Skeletal muscle satellite cell (primary cell): ENCODE data around the gene CCDC197.

Experiments
- H3K27me3 ChIP-seq: 2 replicates; pipeline ENCODE4 v1.7.0; 2013; ENCODE audit warnings: low read length; ENCODE audit not compliant: control insufficient read depth, insufficient read depth
- H3K36me3 ChIP-seq: 2 replicates; pipeline ENCODE4 v1.7.0; 2013; ENCODE audit warnings: mild to moderate bottlenecking, control low read depth, low read length; ENCODE audit not compliant: insufficient read depth
- H3K4me1 ChIP-seq: 2 replicates; pipeline ENCODE4 v1.7.0; 2013; ENCODE audit warnings: low read length; ENCODE audit not compliant: control insufficient read depth, insufficient read depth
- H3K4me2 ChIP-seq: 2 replicates; pipeline ENCODE4 v1.7.0; 2013; ENCODE audit warnings: mild to moderate bottlenecking, low read length
- H3K4me3 ChIP-seq: 2 replicates; pipeline ENCODE4 v1.7.0; 2013; ENCODE audit warnings: low read length
- H3K9ac ChIP-seq: 2 replicates; pipeline ENCODE4 v1.7.0; 2013; ENCODE audit warnings: mild to moderate bottlenecking, low read depth, low read length, moderate library complexity
- H3K9me3 ChIP-seq: replicated peaks from 2 replicates; pipeline ENCODE4 v1.7.0; 2013; ENCODE audit warnings: mild to moderate bottlenecking, control low read depth, low read length

The CCDC197 gene

GRCh38 chr14:94034886-94035285 is 37.8 kb downstream of the CCDC197 start:
- Histone ChIP-seq H3K4me2 (no peak overlapping the region), H3K4me3 (no peak overlapping the region), H3K27me3 (no peaks in the 10 kb centered on the region), H3K36me3 (no peaks in the 10 kb centered on the region), H3K4me1 (no peaks in the 10 kb centered on the region), H3K9ac (no peak overlapping the region), H3K9me3 (no peaks in the 10 kb centered on the region)

GRCh38 chr14:94036313-94037167 is 39.4 kb downstream of the CCDC197 start:
- no peak overlapping the region for H3K4me2 ChIP-seq
- no peaks in the 10 kb centered on the region for H3K9me3 ChIP-seq
- H3K27me3 ChIP-seq = no peaks in the 10 kb centered on the region

GRCh38 chr14:94037954-94038353 is 40.9 kb downstream of the CCDC197 start:
- H3K4me3 ChIP-seq = no peak overlapping the region
- H3K9ac ChIP-seq = no peak overlapping the region
- no peak overlapping the region for H3K4me2 ChIP-seq
- no peaks in the 10 kb centered on the region for H3K36me3 ChIP-seq
- H3K4me1 ChIP-seq = peaks cover 14% of the 10 kb centered on the region
- no peaks in the 10 kb centered on the region for H3K27me3 ChIP-seq
- H3K9me3 ChIP-seq = no peaks in the 10 kb centered on the region

More at GRCh38 chr14:94036313-94037167, 39.4 kb downstream of the CCDC197 start:
- peaks cover 1% of the 10 kb centered on the region for H3K4me1 ChIP-seq
- H3K9ac ChIP-seq = no peak overlapping the region
- no peaks in the 10 kb centered on the region for H3K36me3 ChIP-seq
- H3K4me3 ChIP-seq = no peak overlapping the region

GRCh38 chr14:94038510-94038909 is 41.4 kb downstream of the CCDC197 start:
- no peaks in the 10 kb centered on the region for H3K36me3 ChIP-seq
- peaks cover 14% of the 10 kb centered on the region for H3K4me1 ChIP-seq
- H3K9ac ChIP-seq = no peak overlapping the region
- H3K27me3 ChIP-seq = no peaks in the 10 kb centered on the region
- no peaks in the 10 kb centered on the region for H3K9me3 ChIP-seq
- no peak overlapping the region for H3K4me3 ChIP-seq
- H3K4me2 ChIP-seq = no peak overlapping the region

GRCh38 chr14:94038921-94039629 is 42.0 kb downstream of the CCDC197 start:
- H3K9ac ChIP-seq = no peak overlapping the region

GRCh38 chr14:94040247-94040646 is 43.1 kb downstream of the CCDC197 start:
- Histone ChIP-seq H3K36me3 (peaks cover 9% of the 10 kb centered on the region), H3K9me3 (no peaks in the 10 kb centered on the region), H3K27me3 (no peaks in the 10 kb centered on the region), H3K4me2 (no peak overlapping the region), H3K9ac (no peak overlapping the region), H3K4me3 (no peak overlapping the region), H3K4me1 (peaks cover 14% of the 10 kb centered on the region)

More at GRCh38 chr14:94038921-94039629, 42.0 kb downstream of the CCDC197 start:
- Histone ChIP-seq H3K4me1 (peaks cover 14% of the 10 kb centered on the region), H3K36me3 (no peaks in the 10 kb centered on the region), H3K4me3 (no peak overlapping the region), H3K4me2 (no peak overlapping the region), H3K27me3 (no peaks in the 10 kb centered on the region), H3K9me3 (no peaks in the 10 kb centered on the region)

- H3K9ac ChIP-seq = no peak overlapping the region
- H3K9me3 ChIP-seq = no peaks in the 10 kb centered on the region
- H3K27me3 ChIP-seq = no peaks in the 10 kb centered on the region
- peaks cover 15% of the 10 kb centered on the region for H3K36me3 ChIP-seq
- peaks cover 14% of the 10 kb centered on the region for H3K4me1 ChIP-seq
- H3K4me2 ChIP-seq = no peak overlapping the region
- no peak overlapping the region for H3K4me3 ChIP-seq
Observed at GRCh38 chr14:94040796-94041195, 43.7 kb downstream of the CCDC197 start.

- Histone ChIP-seq H3K27me3 (no peaks in the 10 kb centered on the region), H3K36me3 (peaks cover 24% of the 10 kb centered on the region), H3K4me1 (peaks cover 14% of the 10 kb centered on the region), H3K4me2 (peak overlapping the region; percentile 21), H3K9ac (no peak overlapping the region), H3K9me3 (no peaks in the 10 kb centered on the region), H3K4me3 (no peak overlapping the region)
Observed at GRCh38 chr14:94041551-94042346, 44.6 kb downstream of the CCDC197 start.

GRCh38 chr14:94042433-94043091 is 45.5 kb downstream of the CCDC197 start:
- peak overlapping the region; percentile 21 for H3K4me2 ChIP-seq
- H3K4me1 ChIP-seq = peaks cover 14% of the 10 kb centered on the region
- no peak overlapping the region for H3K4me3 ChIP-seq
- H3K27me3 ChIP-seq = no peaks in the 10 kb centered on the region
- H3K9me3 ChIP-seq = no peaks in the 10 kb centered on the region
- H3K36me3 ChIP-seq = peaks cover 32% of the 10 kb centered on the region
- no peak overlapping the region for H3K9ac ChIP-seq

GRCh38 chr14:94043111-94043755 is 46.1 kb downstream of the CCDC197 start:
- no peaks in the 10 kb centered on the region for H3K27me3 ChIP-seq
- H3K9me3 ChIP-seq = no peaks in the 10 kb centered on the region
- H3K4me2 ChIP-seq = no peak overlapping the region
- no peak overlapping the region for H3K9ac ChIP-seq
- H3K4me3 ChIP-seq = no peak overlapping the region
- H3K4me1 ChIP-seq = peaks cover 14% of the 10 kb centered on the region
- peaks cover 39% of the 10 kb centered on the region for H3K36me3 ChIP-seq
